HepG2 (cell line): ENCODE measurements around the gene LDAH. TPM values are rescaled to one million over a fixed set of nuclear protein-coding genes. Genes with fewer than 3 reads are reported as not detected.

ENCODE experiments used
- CHD2 ChIP-seq: IDR thresholded peaks from 2 replicates; pipeline ENCODE4 v1.6.1; 2011; ENCODE audit warnings: low read depth, low read length, improper control_type of control experiment
- GZF1 ChIP-seq: sonication (generic); formaldehyde crosslinking; IDR thresholded peaks from 2 replicates; pipeline ENCODE4 v1.5.1; 2020; ENCODE audit warnings: mild to moderate bottlenecking, missing genetic modification reagents
- HNRNPLL ChIP-seq: fragments of 200-400 bp; formaldehyde crosslinking; IDR thresholded peaks from 2 replicates; pipeline ENCODE4 v1.6.1; 2017; ENCODE audit warnings: mild to moderate bottlenecking, low read depth, low read length; ENCODE audit not compliant: poor library complexity, severe bottlenecking
- KAT8 ChIP-seq: IDR thresholded peaks from 2 replicates; pipeline ENCODE4 v1.6.1; 2016; ENCODE audit warnings: missing genetic modification reagents, missing compliant biosample characterization
- MIXL1 ChIP-seq: IDR thresholded peaks from 2 replicates; pipeline ENCODE4 v1.6.1; 2016
- NFYB ChIP-seq: sonication (generic); formaldehyde crosslinking; IDR thresholded peaks from 2 replicates; pipeline ENCODE4 v1.4.0; 2020; ENCODE audit warnings: missing genetic modification reagents
- SP1 ChIP-seq, 2 experiments: fragments of 450-650 bp in 1 of 2; sonication (generic) in 1 of 2; formaldehyde crosslinking in 1 of 2; IDR thresholded peaks; 2 replicates each; pipeline versions ENCODE4 v1.4.0 to v1.6.1; 2016 to 2020; ENCODE audit warnings: missing genetic modification reagents in 1 of 2
- SRSF1 ChIP-seq: fragments of 200-400 bp; formaldehyde crosslinking; optimal IDR thresholded peaks from 2 replicates; pipeline ENCODE3; 2017; ENCODE audit warnings: mild to moderate bottlenecking, low read depth, low read length, moderate library complexity
- SRSF4 ChIP-seq: fragments of 200-400 bp; formaldehyde crosslinking; IDR thresholded peaks from one replicate; pipeline ENCODE4 v1.6.1; 2018; ENCODE audit warnings: mild to moderate bottlenecking, low read depth, low read length, moderate library complexity; ENCODE audit not compliant: poor library complexity, severe bottlenecking
- STAT5B ChIP-seq: sonication (generic); formaldehyde crosslinking; IDR thresholded peaks from 2 replicates; pipeline ENCODE4 v1.4.0; 2020; ENCODE audit warnings: missing genetic modification reagents
- ZFP82 ChIP-seq: sonication (generic); formaldehyde crosslinking; IDR thresholded peaks from 2 replicates; pipeline ENCODE4 v1.5.1; 2020; ENCODE audit warnings: mild to moderate bottlenecking, missing genetic modification reagents, borderline replicate concordance
- ZNF234 ChIP-seq: sonication (generic); formaldehyde crosslinking; conservative IDR thresholded peaks from 2 replicates; pipeline ENCODE4 v1.5.1; 2020; ENCODE audit warnings: mild to moderate bottlenecking, missing genetic modification reagents
- ZNF256 ChIP-seq: sonication (generic); formaldehyde crosslinking; conservative IDR thresholded peaks from 2 replicates; pipeline ENCODE4 v1.4.0; 2020; ENCODE audit warnings: missing genetic modification reagents
- ZNF563 ChIP-seq: sonication (generic); formaldehyde crosslinking; IDR thresholded peaks from 2 replicates; pipeline ENCODE4 v1.8.0; 2022; ENCODE audit warnings: mild to moderate bottlenecking, moderate library complexity, missing genetic modification reagents
- ZNF605 ChIP-seq: sonication (generic); formaldehyde crosslinking; IDR thresholded peaks from 2 replicates; pipeline ENCODE4 v1.8.0; 2022; ENCODE audit warnings: mild to moderate bottlenecking, missing genetic modification reagents
- ZNF747 ChIP-seq: sonication (generic); formaldehyde crosslinking; IDR thresholded peaks from 2 replicates; pipeline ENCODE4 v1.8.1; 2023; ENCODE audit warnings: missing genetic modification reagents, mild to moderate bottlenecking, borderline replicate concordance
- ZNF790 ChIP-seq: sonication (generic); formaldehyde crosslinking; IDR thresholded peaks from 2 replicates; pipeline ENCODE4 v1.8.0; 2022; ENCODE audit warnings: missing genetic modification reagents, mild to moderate bottlenecking, borderline replicate concordance
- polyA plus RNA-seq, 8 experiments: library from polyadenylated mRNA; depleted of rRNA in 3 of 8; stranded (reverse) in 7 of 8; unstranded in 1 of 8; fragments of >200 nt; fragmentation: Illumina TruSeq in 4 of 8; extraction: Trizol in 4 of 8; gene quantifications; 2 replicates each; pipeline versions ENCODE4 v1.2.1 to v1.2.3, GENCODE V29; 2011 to 2016; ENCODE audit warnings: low read depth in 4 of 8, missing spikeins in 1 of 8, mixed read lengths in 1 of 8; ENCODE audit not compliant: insufficient read depth in 1 of 8
- total RNA-seq, 5 experiments: library from RNA; depleted of rRNA; stranded (reverse); fragments of >200 nt; fragmentation: Illumina TruSeq; extraction: Trizol; gene quantifications; 2 replicates each; pipeline ENCODE4 v1.2.3, GENCODE V29; 2016; ENCODE audit warnings: low read depth in 1 of 5
- TF ChIP-seq, protein P1 (sequence below): sonication (generic); formaldehyde crosslinking; IDR thresholded peaks from 2 replicates; pipeline ENCODE4 v1.5.1; 2020; ENCODE audit warnings: missing genetic modification reagents, mild to moderate bottlenecking, borderline replicate concordance
- TF ChIP-seq, protein P2 (sequence below): sonication (generic); formaldehyde crosslinking; IDR thresholded peaks from 2 replicates; pipeline ENCODE4 v1.5.0; 2020; ENCODE audit warnings: mild to moderate bottlenecking, missing genetic modification reagents
- TF ChIP-seq, protein P3 (sequence below): sonication (generic); formaldehyde crosslinking; IDR thresholded peaks from 2 replicates; pipeline ENCODE4 v1.4.0; 2020; ENCODE audit warnings: missing genetic modification reagents, borderline replicate concordance
- TF ChIP-seq, protein P4 (sequence below): IDR thresholded peaks from 2 replicates; pipeline ENCODE4 v1.6.1; 2016; ENCODE audit warnings: mild to moderate bottlenecking, missing biosample characterization, missing genetic modification reagents

Gene LDAH
- total and polyA plus RNA-seq, 2 of the 13 experiments (the other 11 are each of a cell fraction or from before 2014, with no cell fraction given), result 28.8 to 46.2 TPM

DNA sequence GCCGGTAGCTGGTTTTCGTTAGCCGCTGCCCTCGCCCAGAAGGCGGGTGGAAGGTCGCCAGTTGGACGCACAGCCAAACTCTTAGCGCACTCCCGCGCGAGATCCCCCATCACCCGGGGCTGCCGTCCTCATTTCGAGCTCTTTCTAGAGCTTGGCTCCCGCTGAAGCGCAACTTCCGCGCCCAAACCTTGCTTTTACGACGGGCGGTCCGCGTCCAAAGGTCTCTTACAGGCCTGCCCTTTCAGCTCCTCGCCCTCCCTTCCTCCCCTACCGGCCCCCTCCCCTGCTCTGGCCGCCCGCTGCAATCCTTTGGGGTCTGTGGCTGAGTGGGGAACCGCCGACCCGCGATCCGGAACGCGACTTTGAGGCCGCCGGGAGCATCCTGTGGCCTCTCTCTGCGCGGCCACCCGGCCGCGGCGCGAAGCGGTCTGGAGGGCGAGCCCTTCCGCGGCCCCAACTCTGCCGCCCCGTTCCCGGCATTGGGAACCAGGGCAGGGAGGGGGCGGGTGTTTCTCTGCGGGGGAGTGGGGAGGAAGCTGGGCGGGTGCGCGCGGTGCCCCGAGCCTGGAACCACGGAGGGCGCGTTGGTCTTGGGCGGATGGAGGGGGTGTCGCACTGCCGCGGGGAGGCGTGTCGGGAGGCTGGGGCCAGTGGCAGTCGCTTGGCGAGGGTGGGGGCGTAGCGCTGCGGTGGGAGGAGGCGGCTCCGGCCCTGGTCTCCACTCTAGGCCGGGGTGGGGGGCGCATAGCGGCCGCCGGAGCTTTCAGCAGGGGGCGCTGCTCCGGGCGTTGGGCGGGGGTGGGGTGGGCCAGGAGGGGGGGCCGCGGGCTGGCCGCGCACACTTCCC, 156.4 kb downstream of the LDAH start, which contains the start of gene GDF7 (continued):
- TF ChIP-seq, protein P1, sequence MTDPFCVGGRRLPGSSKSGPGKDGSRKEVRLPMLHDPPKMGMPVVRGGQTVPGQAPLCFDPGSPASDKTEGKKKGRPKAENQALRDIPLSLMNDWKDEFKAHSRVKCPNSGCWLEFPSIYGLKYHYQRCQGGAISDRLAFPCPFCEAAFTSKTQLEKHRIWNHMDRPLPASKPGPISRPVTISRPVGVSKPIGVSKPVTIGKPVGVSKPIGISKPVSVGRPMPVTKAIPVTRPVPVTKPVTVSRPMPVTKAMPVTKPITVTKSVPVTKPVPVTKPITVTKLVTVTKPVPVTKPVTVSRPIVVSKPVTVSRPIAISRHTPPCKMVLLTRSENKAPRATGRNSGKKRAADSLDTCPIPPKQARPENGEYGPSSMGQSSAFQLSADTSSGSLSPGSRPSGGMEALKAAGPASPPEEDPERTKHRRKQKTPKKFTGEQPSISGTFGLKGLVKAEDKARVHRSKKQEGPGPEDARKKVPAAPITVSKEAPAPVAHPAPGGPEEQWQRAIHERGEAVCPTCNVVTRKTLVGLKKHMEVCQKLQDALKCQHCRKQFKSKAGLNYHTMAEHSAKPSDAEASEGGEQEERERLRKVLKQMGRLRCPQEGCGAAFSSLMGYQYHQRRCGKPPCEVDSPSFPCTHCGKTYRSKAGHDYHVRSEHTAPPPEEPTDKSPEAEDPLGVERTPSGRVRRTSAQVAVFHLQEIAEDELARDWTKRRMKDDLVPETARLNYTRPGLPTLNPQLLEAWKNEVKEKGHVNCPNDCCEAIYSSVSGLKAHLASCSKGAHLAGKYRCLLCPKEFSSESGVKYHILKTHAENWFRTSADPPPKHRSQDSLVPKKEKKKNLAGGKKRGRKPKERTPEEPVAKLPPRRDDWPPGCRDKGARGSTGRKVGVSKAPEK (CRISPR knock-in tag), result no peak
- TF ChIP-seq, protein P2, sequence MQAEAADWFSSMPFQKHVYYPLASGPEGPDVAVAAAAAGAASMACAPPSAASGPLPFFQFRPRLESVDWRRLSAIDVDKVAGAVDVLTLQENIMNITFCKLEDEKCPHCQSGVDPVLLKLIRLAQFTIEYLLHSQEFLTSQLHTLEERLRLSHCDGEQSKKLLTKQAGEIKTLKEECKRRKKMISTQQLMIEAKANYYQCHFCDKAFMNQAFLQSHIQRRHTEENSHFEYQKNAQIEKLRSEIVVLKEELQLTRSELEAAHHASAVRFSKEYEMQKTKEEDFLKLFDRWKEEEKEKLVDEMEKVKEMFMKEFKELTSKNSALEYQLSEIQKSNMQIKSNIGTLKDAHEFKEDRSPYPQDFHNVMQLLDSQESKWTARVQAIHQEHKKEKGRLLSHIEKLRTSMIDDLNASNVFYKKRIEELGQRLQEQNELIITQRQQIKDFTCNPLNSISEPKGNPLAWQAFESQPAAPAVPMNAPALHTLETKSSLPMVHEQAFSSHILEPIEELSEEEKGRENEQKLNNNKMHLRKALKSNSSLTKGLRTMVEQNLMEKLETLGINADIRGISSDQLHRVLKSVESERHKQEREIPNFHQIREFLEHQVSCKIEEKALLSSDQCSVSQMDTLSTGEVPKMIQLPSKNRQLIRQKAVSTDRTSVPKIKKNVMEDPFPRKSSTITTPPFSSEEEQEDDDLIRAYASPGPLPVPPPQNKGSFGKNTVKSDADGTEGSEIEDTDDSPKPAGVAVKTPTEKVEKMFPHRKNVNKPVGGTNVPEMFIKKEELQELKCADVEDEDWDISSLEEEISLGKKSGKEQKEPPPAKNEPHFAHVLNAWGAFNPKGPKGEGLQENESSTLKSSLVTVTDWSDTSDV (CRISPR knock-in tag), result no peak
- TF ChIP-seq ZNF605 (no peak), SP1 (IDR thresholded peaks at IDR 0.05) (no peak), SP1 (CRISPR knock-in tag; IDR thresholded peaks at IDR 0.05) (no peak), ZNF747 (CRISPR knock-in tag) (peak; percentile 71; the same call in 1 of the 2 replicates), GZF1 (no peak), MIXL1 (CRISPR knock-in tag) (no peak), SRSF1 (peak; percentile 74), ZNF256 (CRISPR knock-in tag) (no peak), NFYB (CRISPR knock-in tag) (no peak), KAT8 (peak; percentile 25; the same call in 1 of the 2 replicates), ZNF790 (CRISPR knock-in tag) (no peak), CHD2 (peak; percentile 10; the same call in 1 of the 2 replicates), ZFP82 (CRISPR knock-in tag) (no peak), HNRNPLL (peak; percentile 94), ZNF563 (peak; percentile 63; the same call in 1 of the 2 replicates), STAT5B (CRISPR knock-in tag) (no peak), ZNF234 (no peak), SRSF4 (no peak)
- TF ChIP-seq, protein P3, sequence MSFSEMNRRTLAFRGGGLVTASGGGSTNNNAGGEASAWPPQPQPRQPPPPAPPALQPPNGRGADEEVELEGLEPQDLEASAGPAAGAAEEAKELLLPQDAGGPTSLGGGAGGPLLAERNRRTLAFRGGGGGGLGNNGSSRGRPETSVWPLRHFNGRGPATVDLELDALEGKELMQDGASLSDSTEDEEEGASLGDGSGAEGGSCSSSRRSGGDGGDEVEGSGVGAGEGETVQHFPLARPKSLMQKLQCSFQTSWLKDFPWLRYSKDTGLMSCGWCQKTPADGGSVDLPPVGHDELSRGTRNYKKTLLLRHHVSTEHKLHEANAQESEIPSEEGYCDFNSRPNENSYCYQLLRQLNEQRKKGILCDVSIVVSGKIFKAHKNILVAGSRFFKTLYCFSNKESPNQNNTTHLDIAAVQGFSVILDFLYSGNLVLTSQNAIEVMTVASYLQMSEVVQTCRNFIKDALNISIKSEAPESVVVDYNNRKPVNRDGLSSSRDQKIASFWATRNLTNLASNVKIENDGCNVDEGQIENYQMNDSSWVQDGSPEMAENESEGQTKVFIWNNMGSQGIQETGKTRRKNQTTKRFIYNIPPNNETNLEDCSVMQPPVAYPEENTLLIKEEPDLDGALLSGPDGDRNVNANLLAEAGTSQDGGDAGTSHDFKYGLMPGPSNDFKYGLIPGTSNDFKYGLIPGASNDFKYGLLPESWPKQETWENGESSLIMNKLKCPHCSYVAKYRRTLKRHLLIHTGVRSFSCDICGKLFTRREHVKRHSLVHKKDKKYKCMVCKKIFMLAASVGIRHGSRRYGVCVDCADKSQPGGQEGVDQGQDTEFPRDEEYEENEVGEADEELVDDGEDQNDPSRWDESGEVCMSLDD, result no peak
- TF ChIP-seq, protein P4, sequence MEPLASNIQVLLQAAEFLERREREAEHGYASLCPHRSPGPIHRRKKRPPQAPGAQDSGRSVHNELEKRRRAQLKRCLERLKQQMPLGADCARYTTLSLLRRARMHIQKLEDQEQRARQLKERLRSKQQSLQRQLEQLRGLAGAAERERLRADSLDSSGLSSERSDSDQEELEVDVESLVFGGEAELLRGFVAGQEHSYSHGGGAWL (CRISPR knock-in tag), result no peak
